ENCODE measurements around the gene GNB3. TPM values are rescaled to one million over a fixed set of nuclear protein-coding genes. Genes with fewer than 3 reads are reported as not detected.
"Not testable (repeated sequence)": the region's sequence is repeated elsewhere in the genome, so short reads cannot be mapped to it uniquely, and the experiment has no call there.

Gene GNB3
- total RNA-seq, 1 experiment from 2014 or later, result 3.8 TPM

- peak; percentile 100 for DNase-seq (ENCODE audit: low spot score)
- in situ Hi-C loops (cut with HindIII; ENCODE audit: low sequenced_read_pairs), result no loop called here
Observed at GRCh38 chr12:6851921-6852650, 11.4 kb downstream of the GNB3 start, which contains the start of gene USP5. Gene USP5 (plus strand): TSS chr12:6852150. CDS start chr12:6852180, 30 bp downstream.

GRCh38 chr12:6852651-6853354 lies 12.1 kb downstream of the GNB3 start:
- no peak for DNase-seq (ENCODE audit: low spot score)
- in situ Hi-C loops (cut with HindIII; ENCODE audit: low sequenced_read_pairs), result no loop called here

GRCh38 chr12:6853626-6854025 lies 12.9 kb downstream of the GNB3 start:
- no peak for DNase-seq (ENCODE audit: low spot score)
- in situ Hi-C loops (cut with HindIII; ENCODE audit: low sequenced_read_pairs), result no loop called here

- no peak for DNase-seq (ENCODE audit: low spot score)
- in situ Hi-C loops (cut with HindIII; ENCODE audit: low sequenced_read_pairs), result no loop called here
Observed at GRCh38 chr12:6854036-6854435, 13.3 kb downstream of the GNB3 start.

- in situ Hi-C loops (cut with HindIII; ENCODE audit: low sequenced_read_pairs), result no loop called here
Observed at GRCh38 chr12:6855322-6855721, 14.6 kb downstream of the GNB3 start.

GRCh38 chr12:6858799-6859198 lies 18.1 kb downstream of the GNB3 start:
- in situ Hi-C loops (cut with HindIII; ENCODE audit: low sequenced_read_pairs), result no loop called here
- no peak for DNase-seq (ENCODE audit: low spot score)

More at GRCh38 chr12:6855322-6855721, 14.6 kb downstream of the GNB3 start:
- DNase-seq (ENCODE audit: low spot score), result no peak

- DNase-seq (ENCODE audit: low spot score), result no peak
- in situ Hi-C loops (cut with HindIII; ENCODE audit: low sequenced_read_pairs), result no loop called here
Observed at GRCh38 chr12:6860116-6860515, 19.4 kb downstream of the GNB3 start.

- in situ Hi-C loops (cut with HindIII; ENCODE audit: low sequenced_read_pairs), result no loop called here
- no peak for DNase-seq (ENCODE audit: low spot score)
Observed at GRCh38 chr12:6860942-6861341, 20.2 kb downstream of the GNB3 start.

- in situ Hi-C loops (cut with HindIII; ENCODE audit: low sequenced_read_pairs), result no loop called here
- DNase-seq (ENCODE audit: low spot score), result no peak
Observed at GRCh38 chr12:6861391-6861790, 20.7 kb downstream of the GNB3 start.

- in situ Hi-C loops (cut with HindIII; ENCODE audit: low sequenced_read_pairs), result no loop called here
Observed at GRCh38 chr12:6863033-6863432, 22.3 kb downstream of the GNB3 start.

GRCh38 chr12:6863586-6864321 lies 23.0 kb downstream of the GNB3 start:
- DNase-seq (ENCODE audit: low spot score), result no peak
- in situ Hi-C loops (cut with HindIII; ENCODE audit: low sequenced_read_pairs), result no loop called here

More at GRCh38 chr12:6863033-6863432, 22.3 kb downstream of the GNB3 start:
- no peak for DNase-seq (ENCODE audit: low spot score)

GRCh38 chr12:6865307-6865706 lies 24.6 kb downstream of the GNB3 start:
- in situ Hi-C loops (cut with HindIII; ENCODE audit: low sequenced_read_pairs); DNase-seq (ENCODE audit: low spot score): not testable (repeated sequence)

- in situ Hi-C loops (cut with HindIII; ENCODE audit: low sequenced_read_pairs), result no loop called here
- no peak for DNase-seq (ENCODE audit: low spot score)
Observed at GRCh38 chr12:6866163-6866919, 25.6 kb downstream of the GNB3 start.

GRCh38 chr12:6866920-6867412 lies 26.2 kb downstream of the GNB3 start:
- DNase-seq (ENCODE audit: low spot score), result peak; percentile 38
- in situ Hi-C loops (cut with HindIII; ENCODE audit: low sequenced_read_pairs), result no loop called here

GRCh38 chr12:6867413-6868210 lies 26.9 kb downstream of the GNB3 start, which contains the start of gene TPI1:
Gene TPI1 (plus strand): TSS chr12:6867531. CDS start chr12:6867567, 36 bp downstream.
- peak; percentile 89 for DNase-seq (ENCODE audit: low spot score)
- in situ Hi-C loops (cut with HindIII; ENCODE audit: low sequenced_read_pairs), result no loop called here

- in situ Hi-C loops (cut with HindIII; ENCODE audit: low sequenced_read_pairs), result no loop called here
- no peak for DNase-seq (ENCODE audit: low spot score)
Observed at GRCh38 chr12:6868211-6869048, 27.7 kb downstream of the GNB3 start.

Measured in G401 (cell line).